CD4-positive, alpha-beta T cell (primary cell): Measurements from ENCODE around the gene CAMTA1. TPM values are rescaled to one million over a fixed set of nuclear protein-coding genes. Genes with fewer than 3 reads are reported as not detected.

ENCODE experiments used
- ATAC-seq: fragments of 200-7000 bp; cut with Tn5 transposase; one replicate; pipeline ENCODE4 v1.10.0; 2022; ENCODE audit warnings: mild to moderate bottlenecking; ENCODE audit not compliant: poor library complexity
- CTCF ChIA-PET: fragments of 350-600 bp; sonication (Branson Sonifier 250); formaldehyde crosslinking; loops from one replicate; lab custom pipeline; 2021; ENCODE audit warnings: antibody characterized with exemption, inconsistent platforms; lab: Charles Lee
- POLR2A ChIA-PET: fragments of 350-600 bp; sonication (Branson Sonifier 250); formaldehyde crosslinking; loops from one replicate; lab custom pipeline; 2021; ENCODE audit warnings: antibody characterized with exemption, inconsistent platforms; lab: Charles Lee
- DNase-seq, 14 experiments: peaks; one replicate each; pipeline ENCODE4 v3.0.0-alpha.2; 2013 to 2020; ENCODE audit warnings: mixed read lengths in 2 of 14
- H3K27ac ChIP-seq, 2 donors: one replicate each; pipeline versions ENCODE4 v1.5.1 to v1.7.0; 2013; ENCODE audit warnings: low read length in 2 of 2, low read depth in 1 of 2, mild to moderate bottlenecking in 1 of 2
- H3K27me3 ChIP-seq, 2 experiments: 1 replicate in 1 of 2; 2 replicates in 1 of 2; pipeline versions ENCODE4 v1.6.1 to v1.7.0; 2013; ENCODE audit warnings: low read length in 2 of 2, control low read depth in 1 of 2, mild to moderate bottlenecking in 1 of 2, moderate library complexity in 1 of 2; ENCODE audit not compliant: insufficient read depth in 2 of 2, control insufficient read depth in 1 of 2
- H3K36me3 ChIP-seq: one replicate; pipeline ENCODE4 v1.6.1; 2013; ENCODE audit warnings: low read length, control low read depth; ENCODE audit not compliant: insufficient read depth
- H3K4me1 ChIP-seq: one replicate; pipeline ENCODE4 v1.6.1; 2013; ENCODE audit warnings: low read length, control low read depth; ENCODE audit not compliant: insufficient read depth
- H3K4me3 ChIP-seq: one replicate; pipeline ENCODE4 v1.5.1; 2013; ENCODE audit warnings: mild to moderate bottlenecking, low read length, moderate library complexity
- H3K9me3 ChIP-seq, 2 experiments: 1 replicate in 1 of 2; 2 replicates in 1 of 2; pipeline versions ENCODE4 v1.6.1 to v1.7.0; 2013; ENCODE audit warnings: low read length in 2 of 2, mild to moderate bottlenecking in 2 of 2, control low read depth in 1 of 2, moderate library complexity in 1 of 2; ENCODE audit not compliant: control insufficient read depth in 1 of 2, insufficient read depth in 1 of 2
- H3K27ac Mint-ChIP-seq: one replicate; pipeline ENCODE4 v1.8.0; 2020; ENCODE audit warnings: mixed read lengths
- H3K27me3 Mint-ChIP-seq: one replicate; pipeline ENCODE4 v1.8.0; 2021; ENCODE audit warnings: mixed read lengths
- H3K36me3 Mint-ChIP-seq: one replicate; pipeline ENCODE4 v1.8.0; 2021; ENCODE audit warnings: low read depth, mixed read lengths
- H3K4me1 Mint-ChIP-seq: one replicate; pipeline ENCODE4 v1.8.0; 2021; ENCODE audit warnings: low read depth, mixed read lengths
- H3K4me3 Mint-ChIP-seq: one replicate; pipeline ENCODE4 v1.8.0; 2020; ENCODE audit warnings: mild to moderate bottlenecking, mixed read lengths
- H3K9me3 Mint-ChIP-seq: one replicate; pipeline ENCODE4 v1.8.0; 2020; ENCODE audit warnings: mixed read lengths
- intact Hi-C, 2 experiments: fragments of 100-400 bp; cut with DNase I in 1 of 2; cut with micrococcal nuclease in 1 of 2; formaldehyde crosslinking; loops; one replicate each; pipeline versions ENCODE4 v1.15.1 to v1.9.0; 2023 to 2025; cut with DNase I, micrococcal nuclease
- total RNA-seq, 174 experiments: library from RNA in 2 of 174; stranded (reverse) in 2 of 174; gene quantifications; one replicate each; pipeline ENCODE4 v1.2.3 and lab custom pipeline; 2021 to 2026
- TF ChIP-seq, protein P1 (sequence below): fragments of 200-600 bp; IDR thresholded peaks from one replicate; pipeline ENCODE4 v1.8.0; 2022; ENCODE audit warnings: antibody characterized with exemption, mild to moderate bottlenecking

Gene CAMTA1
- total RNA-seq, 2 experiments from 2014 or later = 38.6 to 39.3 TPM

DNA sequence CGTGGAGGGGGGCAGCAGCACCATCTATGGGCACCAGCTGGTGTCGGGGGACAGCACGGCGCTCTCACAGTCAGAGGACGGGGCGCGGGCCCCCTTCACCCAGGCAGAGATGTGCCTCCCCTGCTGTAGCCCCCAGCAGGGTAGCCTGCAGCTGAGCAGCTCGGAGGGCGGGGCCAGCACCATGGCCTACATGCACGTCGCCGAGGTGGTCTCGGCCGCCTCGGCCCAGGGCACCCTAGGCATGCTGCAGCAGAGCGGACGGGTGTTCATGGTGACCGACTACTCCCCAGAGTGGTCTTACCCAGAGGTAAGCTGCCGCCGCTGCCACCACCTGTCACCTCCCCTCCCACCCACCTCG is 879.6 kb downstream of the CAMTA1 start:
- Mint-ChIP-seq H3K4me3 (no peak overlapping the region), H3K27ac (no peak overlapping the region), H3K36me3 (no peaks in the 10 kb centered on the region), H3K27me3 (no peaks in the 10 kb centered on the region), H3K9me3 (no peaks in the 10 kb centered on the region), H3K4me1 (no peaks in the 10 kb centered on the region)
- Histone ChIP-seq H3K4me1 (peaks cover 13% of the 10 kb centered on the region), H3K27ac (no peak overlapping the region), H3K4me3 (no peak overlapping the region), H3K27me3 (no peaks in the 10 kb centered on the region), H3K36me3 (no peaks in the 10 kb centered on the region), H3K9me3 (peaks cover 0 to 4% of the 10 kb centered on the region in 2 experiments)
- POLR2A ChIA-PET = no interaction called here
- CTCF ChIA-PET = interaction anchor here (1.5 kb wide), 1 partner anchor 88 kb away, joined by 3 read pairs; no protein-coding TSS in a partner anchor
- intact Hi-C loops = no loop called here
- DNase-seq (no peak), ATAC-seq (no peak)
- TF ChIP-seq, protein P1, sequence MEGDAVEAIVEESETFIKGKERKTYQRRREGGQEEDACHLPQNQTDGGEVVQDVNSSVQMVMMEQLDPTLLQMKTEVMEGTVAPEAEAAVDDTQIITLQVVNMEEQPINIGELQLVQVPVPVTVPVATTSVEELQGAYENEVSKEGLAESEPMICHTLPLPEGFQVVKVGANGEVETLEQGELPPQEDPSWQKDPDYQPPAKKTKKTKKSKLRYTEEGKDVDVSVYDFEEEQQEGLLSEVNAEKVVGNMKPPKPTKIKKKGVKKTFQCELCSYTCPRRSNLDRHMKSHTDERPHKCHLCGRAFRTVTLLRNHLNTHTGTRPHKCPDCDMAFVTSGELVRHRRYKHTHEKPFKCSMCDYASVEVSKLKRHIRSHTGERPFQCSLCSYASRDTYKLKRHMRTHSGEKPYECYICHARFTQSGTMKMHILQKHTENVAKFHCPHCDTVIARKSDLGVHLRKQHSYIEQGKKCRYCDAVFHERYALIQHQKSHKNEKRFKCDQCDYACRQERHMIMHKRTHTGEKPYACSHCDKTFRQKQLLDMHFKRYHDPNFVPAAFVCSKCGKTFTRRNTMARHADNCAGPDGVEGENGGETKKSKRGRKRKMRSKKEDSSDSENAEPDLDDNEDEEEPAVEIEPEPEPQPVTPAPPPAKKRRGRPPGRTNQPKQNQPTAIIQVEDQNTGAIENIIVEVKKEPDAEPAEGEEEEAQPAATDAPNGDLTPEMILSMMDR = no peak

DNA sequence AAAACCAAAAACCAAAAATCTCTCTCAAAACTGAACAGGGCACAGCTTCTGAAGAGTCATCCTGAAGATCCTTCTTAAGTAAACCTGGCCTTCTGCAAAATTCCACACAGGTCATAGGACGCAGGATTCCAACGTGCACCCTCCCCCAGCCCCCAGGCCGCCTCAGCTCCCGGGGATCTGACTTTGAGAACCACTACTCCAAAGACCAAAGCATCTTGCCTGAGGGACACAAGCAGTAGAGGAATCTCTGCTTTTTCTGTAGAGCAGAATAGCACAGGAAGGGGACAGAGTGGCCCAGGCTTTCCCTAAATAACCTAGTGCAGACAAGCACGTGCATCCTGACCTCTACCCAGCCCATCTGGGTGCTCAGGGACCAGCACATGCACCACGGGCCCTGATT is 881.0 kb downstream of the CAMTA1 start:
- Histone ChIP-seq H3K4me3 (no peak overlapping the region), H3K4me1 (peaks cover 20% of the 10 kb centered on the region), H3K9me3 (peaks cover 0 to 4% of the 10 kb centered on the region in 2 experiments), H3K36me3 (no peaks in the 10 kb centered on the region), H3K27me3 (no peaks in the 10 kb centered on the region), H3K27ac (no peak overlapping the region)
- Mint-ChIP-seq H3K27ac (no peak overlapping the region), H3K9me3 (no peaks in the 10 kb centered on the region), H3K4me1 (no peaks in the 10 kb centered on the region), H3K27me3 (no peaks in the 10 kb centered on the region), H3K36me3 (no peaks in the 10 kb centered on the region), H3K4me3 (no peak overlapping the region)
- no peak for DNase-seq
- POLR2A ChIA-PET = no interaction called here
- intact Hi-C loops = no loop called here
- ATAC-seq = no peak
- TF ChIP-seq, protein P1 = no peak
- CTCF ChIA-PET = interaction anchor here (6.0 kb wide), 1 partner anchor 86 kb away, joined by 83 read pairs; no protein-coding TSS in a partner anchor

DNA sequence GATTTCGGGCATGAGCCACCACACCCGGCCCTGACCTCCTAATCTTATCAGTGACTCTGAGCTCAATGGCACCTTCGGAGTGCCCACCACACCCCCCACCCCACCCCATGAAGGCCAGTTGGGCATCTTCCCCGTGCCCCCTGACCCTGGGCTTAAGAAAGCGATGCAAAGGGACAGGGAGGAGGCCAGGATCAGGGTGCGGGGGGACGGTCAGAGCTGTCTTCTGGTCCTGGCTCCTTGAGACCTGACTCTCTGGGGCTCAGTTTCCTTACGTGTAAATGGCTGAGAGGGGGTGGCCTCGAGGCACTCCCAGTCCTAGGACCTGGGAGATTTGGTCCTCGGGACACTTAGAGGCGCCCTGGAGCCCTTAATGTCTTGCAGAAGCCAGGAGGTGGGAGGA is 881.9 kb downstream of the CAMTA1 start:
- ATAC-seq (no peak), DNase-seq (no peak)
- Histone ChIP-seq H3K36me3 (no peaks in the 10 kb centered on the region), H3K27ac (no peak overlapping the region), H3K4me1 (peaks cover 20% of the 10 kb centered on the region), H3K4me3 (no peak overlapping the region), H3K27me3 (no peaks in the 10 kb centered on the region), H3K9me3 (peaks cover 0 to 4% of the 10 kb centered on the region in 2 experiments)
- CTCF ChIA-PET = interaction anchor here (0.6 to 6.0 kb wide), 8 partner anchors 9 to 90 kb away, joined by 3 to 83 read pairs (median 5); no protein-coding TSS in a partner anchor
- intact Hi-C loops = loop anchor here (1.0 kb wide), 2 partner anchors 86 to 234 kb away; no protein-coding TSS in a partner anchor
- Mint-ChIP-seq H3K27ac (no peak overlapping the region), H3K4me1 (no peaks in the 10 kb centered on the region), H3K36me3 (no peaks in the 10 kb centered on the region), H3K4me3 (no peak overlapping the region), H3K27me3 (no peaks in the 10 kb centered on the region), H3K9me3 (no peaks in the 10 kb centered on the region)
- TF ChIP-seq, protein P1 = no peak
- POLR2A ChIA-PET = interaction anchor here (3.0 kb wide), 1 partner anchor 86 kb away, joined by 22 read pairs; no protein-coding TSS in a partner anchor
